COLO668 (cell line): ENCODE data around the gene ZNG1C.
"Not testable (repeated sequence)": the region's sequence is repeated elsewhere in the genome, so short reads cannot be mapped to it uniquely, and the experiment has no call there.

Experiments used
- DNase-seq: peaks from one replicate; lab custom pipeline; 2025; ENCODE audit not compliant: unreplicated experiment; lab: John Stamatoyannopoulos, UW

The ZNG1C gene

GRCh38 chr9:68342265-68343025 is 100.7 kb downstream of the ZNG1C start:
- DNase-seq, result not testable (repeated sequence)

- DNase-seq, result not testable (repeated sequence)
Measured at GRCh38 chr9:68343242-68343641, 101.5 kb downstream of the ZNG1C start.

GRCh38 chr9:68343992-68344391 is 102.2 kb downstream of the ZNG1C start:
- not testable (repeated sequence) for DNase-seq
